H54 (cell line): ENCODE measurements around the gene SF3B6.
A peak's percentile ranks its signal among the peaks of the same experiment; 100 is the strongest.
"Not testable (repeated sequence)": the region's sequence is repeated elsewhere in the genome, so short reads cannot be mapped to it uniquely, and the experiment has no call there.

Experiments used
- DNase-seq: peaks from one replicate; pipeline ENCODE4 v3.0.0; 2011; ENCODE audit warnings: low spot score, mixed read lengths; ENCODE audit not compliant: insufficient read length
- FAIRE-seq: peaks from 3 replicates; lab custom pipeline; 2011; peaks lifted over from hg19 to GRCh38; lab: Jason Lieb, UNC
- POLR2A ChIP-seq: IDR thresholded peaks from 2 replicates; pipeline ENCODE4 v1.6.1; 2011; ENCODE audit warnings: low read depth, mild to moderate bottlenecking, low read length

The SF3B6 gene

GRCh38 chr2:24050041-24050979, 25.8 kb downstream of the SF3B6 start:
- TF ChIP-seq POLR2A = no peak
- FAIRE-seq = no peak
- no peak for DNase-seq

- DNase-seq (peak; percentile 47), FAIRE-seq (no peak)
- peak; percentile 48; the same call in 1 of the 2 replicates for TF ChIP-seq POLR2A
Measured at GRCh38 chr2:24049485-24050021, 26.6 kb downstream of the SF3B6 start, which contains the start of gene FKBP1B. TSS of gene FKBP1B (plus strand) at chr2:24049741. CDS start at chr2:24049850, 109 bp downstream.

- FAIRE-seq = no peak
- no peak for DNase-seq
Measured at GRCh38 chr2:24048769-24049484, 27.2 kb downstream of the SF3B6 start.

GRCh38 chr2:24047703-24048033, 28.5 kb downstream of the SF3B6 start:
- no peak for DNase-seq
- FAIRE-seq = no peak
- no peak for TF ChIP-seq POLR2A

More at GRCh38 chr2:24048769-24049484, 27.2 kb downstream of the SF3B6 start:
- TF ChIP-seq POLR2A = no peak

- TF ChIP-seq POLR2A = peak; percentile 80
- FAIRE-seq (peak; percentile 99), DNase-seq (peak; percentile 88)
Measured at GRCh38 chr2:24046930-24047702, 29.0 kb downstream of the SF3B6 start, which contains the start of gene WDCP. TSS of gene WDCP (minus strand) at chr2:24047391. CDS start at chr2:24039494, 7,897 bp downstream.

GRCh38 chr2:24046599-24046929, 29.6 kb downstream of the SF3B6 start:
- FAIRE-seq (no peak), DNase-seq (no peak)
- TF ChIP-seq POLR2A = no peak

GRCh38 chr2:24045511-24046508, 30.3 kb downstream of the SF3B6 start:
- DNase-seq = no peak
- FAIRE-seq = no peak
- TF ChIP-seq POLR2A = no peak

GRCh38 chr2:24043133-24043532, 33.0 kb downstream of the SF3B6 start:
- FAIRE-seq, DNase-seq: not testable (repeated sequence)

- TF ChIP-seq POLR2A = no peak
- DNase-seq = no peak
- no peak for FAIRE-seq
Measured at GRCh38 chr2:24040511-24040910, 35.6 kb downstream of the SF3B6 start.

GRCh38 chr2:24038786-24039499, 37.2 kb downstream of the SF3B6 start:
- DNase-seq (no peak), FAIRE-seq (no peak)
- no peak for TF ChIP-seq POLR2A

GRCh38 chr2:24026233-24026632, 49.9 kb downstream of the SF3B6 start:
- FAIRE-seq (no peak), DNase-seq (no peak)
- no peak for TF ChIP-seq POLR2A
